GM23248 (cell line): ENCODE data around the gene PCDHB8.

Source experiments
- EZH2 ChIP-seq: fragments of 200-600 bp; sonication (generic); IDR thresholded peaks from 2 replicates; pipeline ENCODE4 v1.6.1; 2018; ENCODE audit warnings: antibody characterized with exemption, mild to moderate bottlenecking; ENCODE audit not compliant: insufficient read depth, poor library complexity, severe bottlenecking
- EZH2phosphoT487 ChIP-seq: fragments of 200-600 bp; sonication (generic); IDR thresholded peaks from 2 replicates; pipeline ENCODE4 v1.6.1; 2018; ENCODE audit warnings: antibody characterized with exemption, moderate library complexity, mild to moderate bottlenecking, low read depth; ENCODE audit not compliant: insufficient read depth

- TF ChIP-seq EZH2: no peak
- no peak for TF ChIP-seq EZH2phosphoT487
These were observed 2.7 kb downstream of the PCDHB8 start for GRCh38 chr5:141180313-141180712.
